SK-N-SH (cell line): Measurements from ENCODE around the gene ATG4B. TPM values are rescaled to one million over a fixed set of nuclear protein-coding genes. Genes with fewer than 3 reads are reported as not detected.

Experiments used
- CTCF ChIA-PET: fragments of 300-600, 350-600 bp; formaldehyde crosslinking; extraction: SDS; loops from one replicate; lab custom pipeline; 2021; lab: Yijun Ruan, JAX
- POLR2A ChIA-PET: fragments of 350-600 bp; sonication (Branson Sonifier 250); formaldehyde crosslinking; extraction: SDS; loops from one replicate; lab custom pipeline; 2020; ENCODE audit warnings: antibody characterized with exemption, inconsistent platforms; lab: Yijun Ruan, JAX
- DNase-seq: peaks from one replicate; pipeline ENCODE4 v3.0.0; 2012
- H2AFZ ChIP-seq: fragments of 200-600 bp; sonication (generic); 2 replicates; pipeline ENCODE4 v1.8.1; 2016; ENCODE audit warnings: antibody characterized with exemption, mild to moderate bottlenecking, low read depth
- H3F3A ChIP-seq: fragments of 200-600 bp; sonication (generic); replicated peaks from 2 replicates; pipeline ENCODE3; 2016; ENCODE audit warnings: antibody characterized with exemption, mild to moderate bottlenecking; ENCODE audit not compliant: insufficient read depth
- H3K27ac ChIP-seq, 2 experiments: fragments of 200-500 bp in 1 of 2; fragments of 200-600 bp in 1 of 2; sonication (Bioruptor generic) in 1 of 2; sonication (generic), shearing (Covaris generic) in 1 of 2; 2 replicates each; pipeline versions ENCODE4 v1.5.1 to v1.6.1; 2014 to 2016; ENCODE audit warnings: low read depth in 2 of 2, inconsistent platforms in 1 of 2, low read length in 1 of 2, mild to moderate bottlenecking in 1 of 2, mixed read lengths in 1 of 2
- H3K27me3 ChIP-seq: fragments of 200-600 bp; sonication (generic), shearing (Covaris generic); 2 replicates; pipeline ENCODE4 v1.6.1; 2016; ENCODE audit warnings: mixed run types; ENCODE audit not compliant: insufficient read depth
- H3K36me3 ChIP-seq, 2 experiments: fragments of 200-500 bp in 1 of 2; fragments of 200-600 bp in 1 of 2; sonication (Bioruptor generic) in 1 of 2; sonication (generic) in 1 of 2; replicated peaks in 1 of 2; 2 replicates each; pipeline versions ENCODE3 to v1.5.1; 2014 to 2016; ENCODE audit warnings: low read length in 1 of 2, mild to moderate bottlenecking in 1 of 2; ENCODE audit not compliant: insufficient read depth in 2 of 2, control insufficient read depth in 1 of 2
- H3K4me1 ChIP-seq, 2 experiments: fragments of 200-500 bp in 1 of 2; fragments of 200-600 bp in 1 of 2; sonication (Bioruptor generic) in 1 of 2; sonication (generic), shearing (Covaris generic) in 1 of 2; 2 replicates each; pipeline versions ENCODE4 v1.5.1 to v1.6.1; 2014 to 2016; ENCODE audit warnings: low read depth in 1 of 2, low read length in 1 of 2, mixed run types in 1 of 2; ENCODE audit not compliant: insufficient read depth in 2 of 2, control insufficient read depth in 1 of 2
- H3K4me2 ChIP-seq: fragments of 200-600 bp; sonication (generic), shearing (Covaris generic); 2 replicates; pipeline ENCODE4 v1.6.1; 2017; ENCODE audit warnings: mixed run types
- H3K4me3 ChIP-seq, 2 experiments: fragments of 200-500 bp in 1 of 2; fragments of 200-600 bp in 1 of 2; sonication (Bioruptor generic) in 1 of 2; sonication (generic), shearing (Covaris generic) in 1 of 2; 2 replicates each; pipeline versions ENCODE4 v1.5.1 to v1.8.1; 2014 to 2016; ENCODE audit warnings: low read depth in 2 of 2, inconsistent platforms in 1 of 2, low read length in 1 of 2, mild to moderate bottlenecking in 1 of 2, mixed read lengths in 1 of 2, moderate library complexity in 1 of 2
- H3K79me2 ChIP-seq: fragments of 200-600 bp; sonication (generic); 2 replicates; pipeline ENCODE4 v1.8.1; 2017; ENCODE audit warnings: mild to moderate bottlenecking; ENCODE audit not compliant: insufficient read depth
- H3K9ac ChIP-seq: fragments of 200-600 bp; sonication (generic); 2 replicates; pipeline ENCODE4 v1.6.1; 2017; ENCODE audit warnings: mixed run types
- H3K9me2 ChIP-seq: fragments of 200-600 bp; sonication (generic); 2 replicates; pipeline ENCODE4 v1.6.1; 2017; ENCODE audit warnings: mixed run types
- H3K9me3 ChIP-seq: fragments of 200-600 bp; sonication (generic); 2 replicates; pipeline ENCODE4 v1.6.1; 2017; ENCODE audit warnings: mixed run types, mild to moderate bottlenecking, moderate library complexity
- H4K20me1 ChIP-seq: fragments of 200-600 bp; sonication (generic); 2 replicates; pipeline ENCODE4 v1.6.1; 2017; ENCODE audit warnings: mild to moderate bottlenecking, mixed run types; ENCODE audit not compliant: insufficient read depth
- CHD2 ChIP-seq: fragments of 150-350 bp; IDR thresholded peaks from 2 replicates; pipeline ENCODE4 v1.6.1; 2018; ENCODE audit warnings: low read length; ENCODE audit not compliant: partially characterized antibody
- EZH2phosphoT487 ChIP-seq: fragments of 200-600 bp; sonication (generic); IDR thresholded peaks from 2 replicates; pipeline ENCODE4 v1.6.1; 2017; ENCODE audit warnings: low read depth, mixed run types, mild to moderate bottlenecking, antibody characterized with exemption, moderate library complexity, borderline replicate concordance
- FOSL2 ChIP-seq: IDR thresholded peaks from 2 replicates; pipeline ENCODE4 v1.4.0; 2012; ENCODE audit warnings: low read depth, mild to moderate bottlenecking, moderate library complexity, borderline replicate concordance
- FOXJ3 ChIP-seq: sonication (generic); formaldehyde crosslinking; IDR thresholded peaks from 2 replicates; pipeline ENCODE4 v1.5.1; 2020; ENCODE audit warnings: mild to moderate bottlenecking, missing genetic modification reagents
- FOXM1 ChIP-seq: IDR thresholded peaks from 2 replicates; pipeline ENCODE4 v1.4.0; 2012; ENCODE audit warnings: low read depth, mild to moderate bottlenecking
- GATA2 ChIP-seq: sonication (generic); formaldehyde crosslinking; IDR thresholded peaks from 2 replicates; pipeline ENCODE4 v1.5.0; 2020; ENCODE audit warnings: mild to moderate bottlenecking, missing genetic modification reagents
- JUND ChIP-seq: IDR thresholded peaks from 2 replicates; pipeline ENCODE4 v1.4.0; 2012
- MXI1 ChIP-seq: IDR thresholded peaks from 2 replicates; pipeline ENCODE4 v1.6.1; 2012; ENCODE audit warnings: mild to moderate bottlenecking, low read depth, low read length, improper control_type of control experiment
- NFIC ChIP-seq: IDR thresholded peaks from 2 replicates; pipeline ENCODE4 v1.4.0; 2012; ENCODE audit warnings: borderline replicate concordance
- NRF1 ChIP-seq: IDR thresholded peaks from 2 replicates; pipeline ENCODE4 v1.6.1; 2012; ENCODE audit warnings: low read depth, mild to moderate bottlenecking, low read length
- POLR2AphosphoS5 ChIP-seq: IDR thresholded peaks from 2 replicates; pipeline ENCODE4 v1.6.1; 2012; ENCODE audit warnings: low read depth, low read length
- RFX5 ChIP-seq: IDR thresholded peaks from 2 replicates; pipeline ENCODE4 v1.6.1; 2012; ENCODE audit warnings: mild to moderate bottlenecking, improper control_type of control experiment, low read length
- RXRA ChIP-seq: IDR thresholded peaks from 2 replicates; pipeline ENCODE4 v1.4.0; 2012; ENCODE audit warnings: low read depth, mild to moderate bottlenecking, borderline replicate concordance
- SIN3A ChIP-seq: IDR thresholded peaks from 2 replicates; pipeline ENCODE4 v1.6.1; 2012; ENCODE audit warnings: low read depth, mild to moderate bottlenecking, low read length, moderate library complexity, borderline replicate concordance
- TCF12 ChIP-seq: IDR thresholded peaks from 2 replicates; pipeline ENCODE4 v1.4.0; 2012
- YY1 ChIP-seq: IDR thresholded peaks from 2 replicates; pipeline ENCODE4 v1.4.0; 2012; ENCODE audit warnings: low read depth, mild to moderate bottlenecking
- WGBS: methylation state at CpG from one replicate; pipeline ENCODE4 v1.1.6; 2017; ENCODE audit warnings: low lambda C conversion rate; 5-methylcytosine and 5-hydroxymethylcytosine counted together
- polyA plus RNA-seq, 3 experiments: library from polyadenylated mRNA; depleted of rRNA; stranded (reverse); fragments of >200 nt; gene quantifications; 2 replicates each; pipeline ENCODE4 v1.2.3, GENCODE V29; 2012
- TF ChIP-seq, protein P1 (sequence below): IDR thresholded peaks from 2 replicates; pipeline ENCODE4; 2012
- TF ChIP-seq, protein P2 (sequence below): fragments of 200-600 bp; sonication (generic); IDR thresholded peaks from 2 replicates; pipeline ENCODE4 v1.6.1; 2017; ENCODE audit warnings: antibody characterized with exemption, mild to moderate bottlenecking, moderate library complexity
- TF ChIP-seq, protein P3 (sequence below): IDR thresholded peaks from 2 replicates; pipeline ENCODE4 v1.4.0; 2012; ENCODE audit warnings: low read depth, borderline replicate concordance
- TF ChIP-seq, protein P4 (sequence below): IDR thresholded peaks from 2 replicates; pipeline ENCODE4 v1.4.0; 2012; ENCODE audit warnings: low read depth

Gene ATG4B
- polyA plus RNA-seq, 1 of the 3 experiments (the other 2 are of a cell fraction), result 107 TPM

DNA sequence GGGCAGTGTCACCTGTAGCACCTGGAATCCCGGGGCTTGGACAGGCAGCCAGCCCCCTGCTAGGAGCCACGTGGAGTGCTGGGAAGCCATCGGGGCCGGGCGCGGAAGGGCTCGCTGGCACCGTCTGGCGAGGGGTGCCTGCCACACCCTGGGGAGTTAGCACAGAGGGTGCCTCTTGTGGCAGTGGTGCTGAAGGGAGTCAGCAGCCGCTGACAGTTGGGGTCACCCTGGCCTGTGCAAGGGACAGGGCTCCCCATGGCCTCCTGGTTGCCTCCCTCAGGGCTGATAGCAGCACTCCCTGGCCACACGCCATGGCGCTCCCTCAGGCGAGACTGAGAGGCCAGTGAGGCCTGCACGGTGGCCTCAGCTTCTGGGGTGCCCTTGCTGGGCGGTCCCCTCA is 83.1 kb downstream of the ATG4B start:
- H3K4me1 ChIP-seq, result no peaks in the 10 kb centered on the region
- no peaks in the 10 kb centered on the region for H3F3A ChIP-seq
- H3K4me2 ChIP-seq, result no peak overlapping the region
- no peaks in the 10 kb centered on the region for H3K9me3 ChIP-seq
- WGBS, result 100% methylated on average over 7 of the region's 15 CpGs
- H3K9ac ChIP-seq, result no peak overlapping the region
- H3K9me2 ChIP-seq, result no peaks in the 10 kb centered on the region
- TF ChIP-seq GATA2, result no peak
- TF ChIP-seq, protein P1, sequence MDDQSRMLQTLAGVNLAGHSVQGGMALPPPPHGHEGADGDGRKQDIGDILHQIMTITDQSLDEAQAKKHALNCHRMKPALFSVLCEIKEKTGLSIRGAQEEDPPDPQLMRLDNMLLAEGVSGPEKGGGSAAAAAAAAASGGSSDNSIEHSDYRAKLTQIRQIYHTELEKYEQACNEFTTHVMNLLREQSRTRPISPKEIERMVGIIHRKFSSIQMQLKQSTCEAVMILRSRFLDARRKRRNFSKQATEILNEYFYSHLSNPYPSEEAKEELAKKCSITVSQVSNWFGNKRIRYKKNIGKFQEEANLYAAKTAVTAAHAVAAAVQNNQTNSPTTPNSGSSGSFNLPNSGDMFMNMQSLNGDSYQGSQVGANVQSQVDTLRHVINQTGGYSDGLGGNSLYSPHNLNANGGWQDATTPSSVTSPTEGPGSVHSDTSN, result no peak
- TF ChIP-seq JUND, result no peak
- no peak for TF ChIP-seq FOXJ3 (CRISPR knock-in tag)
- no peak for TF ChIP-seq POLR2AphosphoS5
- no peak for TF ChIP-seq FOXM1
- TF ChIP-seq RFX5, result no peak
- no peak for TF ChIP-seq SIN3A
- no peak for TF ChIP-seq CHD2
- TF ChIP-seq RXRA, result no peak
- TF ChIP-seq, protein P2, sequence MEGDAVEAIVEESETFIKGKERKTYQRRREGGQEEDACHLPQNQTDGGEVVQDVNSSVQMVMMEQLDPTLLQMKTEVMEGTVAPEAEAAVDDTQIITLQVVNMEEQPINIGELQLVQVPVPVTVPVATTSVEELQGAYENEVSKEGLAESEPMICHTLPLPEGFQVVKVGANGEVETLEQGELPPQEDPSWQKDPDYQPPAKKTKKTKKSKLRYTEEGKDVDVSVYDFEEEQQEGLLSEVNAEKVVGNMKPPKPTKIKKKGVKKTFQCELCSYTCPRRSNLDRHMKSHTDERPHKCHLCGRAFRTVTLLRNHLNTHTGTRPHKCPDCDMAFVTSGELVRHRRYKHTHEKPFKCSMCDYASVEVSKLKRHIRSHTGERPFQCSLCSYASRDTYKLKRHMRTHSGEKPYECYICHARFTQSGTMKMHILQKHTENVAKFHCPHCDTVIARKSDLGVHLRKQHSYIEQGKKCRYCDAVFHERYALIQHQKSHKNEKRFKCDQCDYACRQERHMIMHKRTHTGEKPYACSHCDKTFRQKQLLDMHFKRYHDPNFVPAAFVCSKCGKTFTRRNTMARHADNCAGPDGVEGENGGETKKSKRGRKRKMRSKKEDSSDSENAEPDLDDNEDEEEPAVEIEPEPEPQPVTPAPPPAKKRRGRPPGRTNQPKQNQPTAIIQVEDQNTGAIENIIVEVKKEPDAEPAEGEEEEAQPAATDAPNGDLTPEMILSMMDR, result no peak
- no peak for TF ChIP-seq FOSL2
- TF ChIP-seq, protein P3, sequence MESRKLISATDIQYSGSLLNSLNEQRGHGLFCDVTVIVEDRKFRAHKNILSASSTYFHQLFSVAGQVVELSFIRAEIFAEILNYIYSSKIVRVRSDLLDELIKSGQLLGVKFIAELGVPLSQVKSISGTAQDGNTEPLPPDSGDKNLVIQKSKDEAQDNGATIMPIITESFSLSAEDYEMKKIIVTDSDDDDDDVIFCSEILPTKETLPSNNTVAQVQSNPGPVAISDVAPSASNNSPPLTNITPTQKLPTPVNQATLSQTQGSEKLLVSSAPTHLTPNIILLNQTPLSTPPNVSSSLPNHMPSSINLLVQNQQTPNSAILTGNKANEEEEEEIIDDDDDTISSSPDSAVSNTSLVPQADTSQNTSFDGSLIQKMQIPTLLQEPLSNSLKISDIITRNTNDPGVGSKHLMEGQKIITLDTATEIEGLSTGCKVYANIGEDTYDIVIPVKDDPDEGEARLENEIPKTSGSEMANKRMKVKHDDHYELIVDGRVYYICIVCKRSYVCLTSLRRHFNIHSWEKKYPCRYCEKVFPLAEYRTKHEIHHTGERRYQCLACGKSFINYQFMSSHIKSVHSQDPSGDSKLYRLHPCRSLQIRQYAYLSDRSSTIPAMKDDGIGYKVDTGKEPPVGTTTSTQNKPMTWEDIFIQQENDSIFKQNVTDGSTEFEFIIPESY, result no peak
- TF ChIP-seq TCF12, result no peak
- TF ChIP-seq MXI1, result no peak
- no peak for TF ChIP-seq NFIC
- no peak for TF ChIP-seq EZH2phosphoT487
- TF ChIP-seq NRF1, result no peak
- TF ChIP-seq YY1, result no peak
- TF ChIP-seq, protein P4, sequence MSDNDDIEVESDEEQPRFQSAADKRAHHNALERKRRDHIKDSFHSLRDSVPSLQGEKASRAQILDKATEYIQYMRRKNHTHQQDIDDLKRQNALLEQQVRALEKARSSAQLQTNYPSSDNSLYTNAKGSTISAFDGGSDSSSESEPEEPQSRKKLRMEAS, result no peak
- no peaks in the 10 kb centered on the region for H3K79me2 ChIP-seq
- no peaks in the 10 kb centered on the region for H3K27me3 ChIP-seq
- POLR2A ChIA-PET, result no interaction called here
- H3K36me3 ChIP-seq, result peaks cover 24 to 43% of the 10 kb centered on the region in 2 experiments
- CTCF ChIA-PET, result interaction anchor here (2.7 kb wide), 1 partner anchor 18 kb away, joined by 11 read pairs; no protein-coding TSS in a partner anchor
- H3K27ac ChIP-seq, result no peak overlapping the region
- H4K20me1 ChIP-seq, result no peaks in the 10 kb centered on the region
- H2AFZ ChIP-seq, result no peak overlapping the region
- H3K4me3 ChIP-seq, result no peak overlapping the region
- DNase-seq, result peak; percentile 26
